ENCODE data around the gene FMNL2.

The FMNL2 gene

GRCh38 chr2:152391318-152391717, 56.3 kb downstream of the FMNL2 start:
- POLR2A ChIA-PET: no interaction called here
- no peaks in the 10 kb centered on the region for H3K4me1 ChIP-seq (ENCODE audit: control insufficient read depth, insufficient read depth, low read length)
- H3K27ac ChIP-seq (ENCODE audit: extremely low read depth, low read depth, low read length): no peak overlapping the region
- no peak overlapping the region for H3K4me3 ChIP-seq (ENCODE audit: low read depth, low read length)
- no peaks in the 10 kb centered on the region for H3K9me3 ChIP-seq (ENCODE audit: control insufficient read depth, insufficient read depth, low read depth, low read length)
- no peaks in the 10 kb centered on the region for H3K36me3 ChIP-seq (ENCODE audit: control insufficient read depth in 2 of 2, insufficient read depth in 1 of 2, low read length in 2 of 2)
- TF ChIP-seq IKZF3 (tag by site-specific recombination; IDR thresholded peaks at IDR 0.05) (no peak), PRDM6 (tag by site-specific recombination; IDR thresholded peaks at IDR 0.05) (no peak), HOXD13 (CRISPR knock-in tag; IDR thresholded peaks at IDR 0.05; ENCODE audit: borderline replicate concordance) (no peak), ZSCAN5A (tag by site-specific recombination; IDR thresholded peaks at IDR 0.05) (no peak), ZNF404 (tag by site-specific recombination; IDR thresholded peaks at IDR 0.05) (no peak), ZNF621 (tag by site-specific recombination; IDR thresholded peaks at IDR 0.05) (no peak), ZSCAN4 (tag by site-specific recombination; IDR thresholded peaks at IDR 0.05) (no peak), ZNF510 (tag by site-specific recombination; IDR thresholded peaks at IDR 0.05; ENCODE audit: insufficient replicate concordance) (no peak), ZNF580 (tag by site-specific recombination; IDR thresholded peaks at IDR 0.05) (no peak), ZNF514 (tag by site-specific recombination; IDR thresholded peaks at IDR 0.05) (no peak), ZNF26 (tag by site-specific recombination; IDR thresholded peaks at IDR 0.05) (no peak), ZNF600 (tag by site-specific recombination; IDR thresholded peaks at IDR 0.05) (no peak), KLF10 (tag by site-specific recombination; IDR thresholded peaks at IDR 0.05) (no peak), INSM2 (tag by site-specific recombination; IDR thresholded peaks at IDR 0.05) (no peak), ZNF571 (tag by site-specific recombination; IDR thresholded peaks at IDR 0.05) (no peak), ZNF140 (tag by site-specific recombination; IDR thresholded peaks at IDR 0.05) (no peak)
- CTCF ChIA-PET: no interaction called here

GRCh38 chr2:152393377-152393776, 58.4 kb downstream of the FMNL2 start:
- POLR2A ChIA-PET: no interaction called here
- Histone ChIP-seq H3K27ac (ENCODE audit: extremely low read depth, low read depth, low read length) (no peak overlapping the region), H3K9me3 (ENCODE audit: control insufficient read depth, insufficient read depth, low read depth, low read length) (no peaks in the 10 kb centered on the region), H3K4me3 (ENCODE audit: low read depth, low read length) (no peak overlapping the region), H3K36me3 (ENCODE audit: control insufficient read depth in 2 of 2, insufficient read depth in 1 of 2, low read length in 2 of 2) (no peaks in the 10 kb centered on the region), H3K4me1 (ENCODE audit: control insufficient read depth, insufficient read depth, low read length) (peaks cover 3% of the 10 kb centered on the region; the same call in 1 of the 2 replicates)
- CTCF ChIA-PET: no interaction called here
- TF ChIP-seq TRIM28 (IDR thresholded peaks at IDR 0.05; ENCODE audit: borderline replicate concordance, low read length): no peak
- TF ChIP-seq ZNF560 (tag by site-specific recombination; IDR thresholded peaks at IDR 0.05; ENCODE audit: borderline replicate concordance): no peak
- no peak for TF ChIP-seq ZBTB48 (tag by site-specific recombination; IDR thresholded peaks at IDR 0.05)
- no peak for TF ChIP-seq ELK4 (IDR thresholded peaks at IDR 0.05; ENCODE audit: borderline replicate concordance, low read depth, low read length)
- TF ChIP-seq SALL2 (tag by site-specific recombination; IDR thresholded peaks at IDR 0.05; ENCODE audit: borderline replicate concordance): no peak
- TF ChIP-seq ZNF548 (tag by site-specific recombination; IDR thresholded peaks at IDR 0.05): no peak
- no peak for TF ChIP-seq ZNF701 (tag by site-specific recombination; IDR thresholded peaks at IDR 0.05)

Measured in HEK293 (cell line).